Stimulated activated CD8-positive, alpha-beta memory T cell treated with anti-CD3 and anti-CD28 coated beads, Interleukin-7, amount 100 ng/mL, for 48 hours (primary cell): ENCODE results near the gene LVRN.

ENCODE experiments used
- DNase-seq, 2 donors: peaks; one replicate each; pipeline ENCODE4 v3.0.0-alpha.2; 2020; ENCODE audit warnings: low read depth in 1 of 2; ENCODE audit errors: extremely low read depth in 1 of 2

LVRN gene

DNA sequence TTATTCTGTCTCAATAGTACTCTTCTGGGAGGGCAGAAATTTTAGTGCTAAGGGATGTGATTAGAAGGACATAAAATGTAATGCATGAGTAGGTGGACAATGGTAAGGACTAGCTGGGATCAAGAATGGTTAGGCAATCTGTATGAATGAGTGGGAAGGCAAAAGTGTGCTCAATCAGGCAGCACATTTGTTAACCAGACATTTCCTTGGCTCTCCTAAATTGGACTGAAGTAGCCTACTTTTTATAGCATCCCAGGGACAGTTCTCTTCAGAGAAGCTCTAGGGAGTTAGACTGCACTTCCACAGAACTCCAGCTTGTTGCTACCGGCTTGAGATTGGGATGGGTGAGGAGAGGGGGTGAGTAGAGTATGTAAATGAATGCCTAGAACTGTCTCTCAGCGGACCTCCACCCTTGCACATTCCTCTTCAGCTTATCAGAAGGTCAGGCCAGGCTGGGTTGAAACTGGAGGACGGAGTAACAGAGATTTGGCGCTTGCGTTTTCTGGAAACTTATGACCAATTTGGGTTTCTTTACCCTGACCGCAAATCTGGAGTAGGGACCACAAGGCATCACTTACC is 51.0 kb downstream of the LVRN start:
- no peak for DNase-seq

DNA sequence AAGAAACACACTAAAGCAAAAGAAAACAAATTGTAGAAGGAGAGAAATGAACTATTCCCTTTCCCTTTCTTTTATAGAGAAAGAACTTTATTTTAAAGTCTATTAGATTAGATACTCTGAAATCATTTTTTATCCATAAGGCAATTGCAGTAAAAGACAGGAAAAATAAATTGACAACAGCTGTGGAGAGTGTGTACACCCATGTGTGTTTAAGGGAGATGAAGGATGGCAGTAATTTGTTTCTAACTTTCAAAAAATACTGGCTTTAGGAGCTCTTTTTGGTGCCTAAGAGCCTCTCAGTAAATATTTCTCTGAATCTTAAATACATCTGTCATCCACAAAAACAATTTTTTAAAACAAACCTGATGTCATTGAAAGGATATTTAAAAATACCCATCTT is 51.7 kb downstream of the LVRN start:
- no peak for DNase-seq

DNA sequence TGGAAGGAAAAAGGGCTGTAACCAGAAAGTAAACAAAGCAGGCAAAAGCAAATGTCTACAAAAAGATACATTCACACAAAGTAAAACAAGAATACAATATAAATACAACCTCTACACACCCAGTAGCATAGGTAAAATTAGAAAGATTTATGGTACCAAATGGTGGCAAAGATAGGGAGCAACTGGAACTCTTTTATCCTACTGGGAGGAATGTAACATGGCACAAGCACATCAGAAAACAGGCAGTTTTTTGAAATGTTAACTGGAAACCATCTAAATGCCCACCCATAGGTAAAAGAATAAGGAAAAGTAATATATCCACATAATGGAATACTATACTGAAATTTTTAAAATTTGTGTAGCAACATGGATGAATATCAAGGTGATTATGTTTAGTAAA is 61.3 kb downstream of the LVRN start:
- DNase-seq = no peak

DNA sequence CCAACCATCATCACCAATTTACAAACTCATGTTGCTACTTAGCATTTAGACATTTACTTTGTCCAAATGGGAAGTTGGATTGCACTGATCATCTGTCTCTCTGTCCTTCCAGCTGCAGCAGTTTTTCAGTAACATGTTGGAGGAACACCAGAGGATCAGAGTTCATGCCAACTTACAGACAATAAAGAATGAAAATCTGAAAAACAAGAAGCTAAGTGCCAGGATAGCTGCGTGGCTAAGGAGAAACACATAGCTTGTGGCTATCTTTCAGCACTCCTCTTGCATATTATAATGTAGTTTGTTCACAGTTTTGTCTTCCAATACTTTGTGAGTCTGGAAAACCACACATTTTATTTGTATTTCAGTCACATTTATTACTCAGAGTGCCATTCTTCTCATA is 63.6 kb downstream of the LVRN start:
- DNase-seq = no peak

DNA sequence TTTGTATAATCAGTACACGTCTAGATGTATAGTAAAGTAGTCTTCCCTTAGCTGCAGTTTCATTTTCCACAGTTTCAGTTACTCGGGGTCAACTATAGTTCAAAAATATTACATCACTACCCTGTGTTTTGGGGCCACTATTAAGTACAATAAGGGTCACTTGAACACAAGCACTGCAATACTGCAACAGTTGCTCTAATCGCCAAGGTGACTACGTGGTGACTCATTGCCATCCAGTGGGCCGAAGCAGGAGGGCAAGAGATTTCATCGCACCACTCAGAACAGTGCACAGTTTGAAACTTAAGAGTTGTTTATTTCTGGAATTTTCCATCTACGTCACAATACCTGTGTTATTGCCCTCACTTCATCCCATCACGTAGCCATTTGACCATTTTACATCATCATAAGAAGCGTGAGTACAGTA is 69.8 kb downstream of the LVRN start, which contains the start of gene ARL14EPL:
Gene ARL14EPL (plus strand): TSS at position 379 of the 424 bp plus-strand sequence. CDS start 18,994 bp downstream, outside the sequence.
- peak in 1 of 2 donors; percentile 3 for DNase-seq

DNA sequence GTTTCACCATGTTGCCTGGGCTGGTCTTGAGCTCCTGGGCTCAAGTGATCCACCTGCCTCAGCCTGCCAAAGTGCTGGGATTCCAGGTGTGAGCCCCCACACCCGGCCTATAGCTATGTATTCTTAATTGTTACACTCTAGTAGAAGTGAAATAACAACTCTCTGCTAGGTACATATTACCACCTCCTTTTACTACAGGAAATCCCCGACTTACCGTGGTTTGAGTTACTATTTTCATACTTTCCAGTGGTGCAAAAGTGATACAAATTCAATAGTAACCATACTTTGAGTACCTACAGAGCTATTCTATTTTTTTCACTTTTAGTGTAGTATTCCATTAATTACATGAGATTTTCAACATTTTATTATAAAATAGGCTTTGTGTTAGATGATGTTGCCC is 70.7 kb downstream of the LVRN start:
- DNase-seq = no peak

DNA sequence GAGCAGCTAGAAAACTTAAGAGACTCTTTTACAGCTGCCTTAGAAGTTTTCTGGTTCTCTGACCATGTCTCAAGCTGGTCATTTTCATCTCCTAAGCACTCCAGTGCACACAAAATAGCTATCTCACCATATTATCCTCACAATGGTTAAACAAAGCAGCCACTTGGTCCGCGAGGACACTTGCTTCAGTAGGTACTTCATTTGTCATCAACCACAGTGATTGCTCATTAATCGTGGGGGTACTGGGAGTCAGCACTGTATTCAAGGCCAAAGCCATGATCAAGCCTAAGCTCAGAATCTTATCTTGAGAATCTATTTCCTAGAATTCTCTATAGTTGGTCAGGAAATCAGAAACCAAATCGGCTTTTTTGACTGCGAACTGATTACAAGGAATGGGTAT is 72.8 kb downstream of the LVRN start:
- no peak for DNase-seq

DNA sequence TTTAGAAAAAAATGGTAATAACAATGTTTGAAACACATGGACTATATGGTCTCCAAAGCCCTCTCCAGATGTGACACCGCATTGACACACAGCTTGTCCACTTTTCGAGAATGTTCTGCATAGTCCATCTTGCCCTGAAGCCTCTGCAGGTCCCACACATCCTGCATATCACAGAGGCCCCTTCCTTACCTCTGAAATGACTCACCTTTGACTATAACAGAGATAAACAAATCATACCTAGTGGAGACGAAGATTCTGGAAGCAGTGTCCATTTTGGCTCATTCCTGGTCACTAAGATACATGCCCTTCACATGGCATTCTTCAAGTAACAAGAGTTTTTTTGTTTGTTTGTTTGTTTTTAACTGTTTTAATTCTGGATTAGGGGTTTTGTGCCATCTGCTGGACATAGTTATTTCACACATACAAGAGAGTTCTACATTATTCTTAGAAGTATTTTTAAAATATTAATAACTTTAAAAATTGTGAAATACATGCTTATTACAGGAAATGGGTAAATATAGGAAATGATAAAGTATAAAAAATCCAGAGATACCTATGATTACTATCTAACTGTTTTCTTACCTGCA is 75.1 kb downstream of the LVRN start:
- no peak for DNase-seq

DNA sequence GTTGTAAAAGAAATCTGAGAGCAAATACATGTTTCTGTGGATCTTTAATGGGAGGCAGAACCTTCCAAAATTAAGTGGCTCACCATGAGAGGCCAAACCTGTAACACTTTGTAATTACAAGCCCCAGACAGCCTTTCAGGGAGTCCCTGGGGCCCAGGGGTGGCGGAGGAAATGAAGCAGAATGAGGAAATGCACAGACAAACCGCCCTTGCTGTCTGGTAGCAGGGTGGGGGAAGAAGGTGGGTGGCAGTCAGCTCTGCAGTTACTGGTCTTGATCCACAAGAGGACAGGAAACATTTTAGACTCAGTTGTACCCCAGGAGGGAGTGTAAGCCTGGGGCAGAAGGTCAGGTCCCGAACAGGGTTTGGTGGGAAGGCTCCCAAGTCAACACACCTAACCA is 76.5 kb downstream of the LVRN start:
- DNase-seq = no peak

DNA sequence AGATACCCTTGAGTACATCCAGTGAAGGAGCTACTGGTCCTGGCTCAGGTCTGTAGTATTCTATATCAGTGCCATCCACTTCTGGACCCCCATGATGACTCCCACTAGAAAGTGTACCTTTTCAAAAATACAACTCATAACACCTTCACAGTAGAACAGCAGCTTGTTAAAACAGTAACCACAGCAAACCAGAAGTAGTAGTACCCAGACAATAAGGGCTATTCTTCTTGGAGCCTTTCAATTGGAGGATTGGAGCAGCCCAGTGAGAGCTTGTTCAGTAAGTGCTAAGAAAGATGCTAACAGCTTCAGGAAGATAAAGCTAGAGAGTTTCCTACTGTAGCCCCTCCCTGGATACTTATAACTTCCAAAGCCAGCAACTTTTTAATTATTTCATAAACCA is 80.1 kb downstream of the LVRN start:
- DNase-seq = no peak

DNA sequence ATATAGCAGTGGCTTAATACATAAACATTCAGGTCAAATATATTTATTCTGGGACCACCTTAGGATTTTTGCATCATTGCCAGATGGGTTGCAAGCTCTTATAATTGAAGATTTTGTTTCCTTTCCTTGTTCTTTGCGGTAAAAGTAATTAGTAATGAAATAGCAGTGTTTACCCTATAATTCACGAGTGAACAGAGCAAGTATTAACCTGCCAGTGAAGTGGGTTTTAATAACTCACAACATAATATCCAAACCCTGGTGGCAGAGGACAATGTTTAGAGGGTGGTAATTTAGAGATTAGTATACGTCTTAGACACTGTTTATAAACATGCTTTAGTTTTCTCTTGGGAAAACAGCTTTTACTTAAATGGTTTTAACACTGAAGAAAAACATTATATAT is 81.8 kb downstream of the LVRN start:
- DNase-seq = no peak

DNA sequence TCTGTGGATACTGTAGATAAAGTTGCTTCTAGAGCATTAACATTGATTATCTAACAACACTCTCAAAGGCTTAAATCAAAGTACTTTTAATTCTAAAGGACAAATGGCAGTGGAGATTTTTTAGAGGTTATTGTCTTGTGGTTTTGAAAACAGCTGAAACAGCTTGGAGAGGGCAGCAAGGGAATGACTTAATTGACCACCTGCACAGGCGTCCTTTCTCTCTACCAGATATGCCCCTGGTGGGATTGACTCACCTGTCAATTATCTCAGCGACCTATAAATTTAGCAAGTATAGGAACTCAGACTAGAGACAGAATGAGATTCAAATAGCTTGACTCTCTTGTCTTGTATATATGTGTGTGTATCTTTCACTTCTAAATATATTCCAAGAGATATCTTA is 83.5 kb downstream of the LVRN start:
- no peak for DNase-seq

DNA sequence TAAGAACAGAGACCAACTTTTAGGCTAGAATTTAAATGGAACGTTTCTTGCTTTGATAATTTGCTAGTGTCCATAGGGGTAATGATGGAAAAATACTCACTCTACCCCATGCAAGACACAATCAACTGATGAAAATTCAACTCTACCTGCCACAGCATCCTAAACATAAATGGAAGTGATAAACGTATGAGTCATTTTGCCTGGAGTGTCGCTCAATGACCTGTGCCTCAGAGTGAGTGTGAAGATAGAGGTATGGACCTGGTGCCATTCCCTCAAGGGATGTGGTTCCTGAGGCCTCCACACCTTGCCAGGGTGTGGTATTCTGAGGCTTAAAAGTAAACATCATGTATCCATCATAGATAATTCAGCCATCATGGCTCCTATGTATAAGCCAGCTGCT is 84.0 kb downstream of the LVRN start:
- no peak for DNase-seq

DNA sequence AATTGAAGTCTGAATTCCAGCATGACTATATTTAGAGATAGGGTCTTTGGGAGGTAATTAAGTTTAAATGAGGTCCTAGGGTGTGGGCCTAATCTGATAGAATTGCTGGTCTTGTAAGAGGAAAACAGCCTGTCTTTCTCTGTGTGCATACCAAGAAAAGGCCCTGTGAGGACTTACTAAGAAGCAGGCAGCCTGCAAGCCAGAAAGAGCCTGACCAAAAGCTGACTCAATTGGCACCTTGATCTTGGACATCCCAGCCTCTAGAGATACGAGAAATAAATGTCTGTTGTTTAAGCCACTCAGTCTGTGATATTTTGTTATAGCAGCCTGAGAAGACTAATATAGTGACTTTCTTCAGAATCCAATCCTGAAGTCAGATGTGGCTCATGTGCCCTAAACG is 84.5 kb downstream of the LVRN start:
- DNase-seq = no peak

DNA sequence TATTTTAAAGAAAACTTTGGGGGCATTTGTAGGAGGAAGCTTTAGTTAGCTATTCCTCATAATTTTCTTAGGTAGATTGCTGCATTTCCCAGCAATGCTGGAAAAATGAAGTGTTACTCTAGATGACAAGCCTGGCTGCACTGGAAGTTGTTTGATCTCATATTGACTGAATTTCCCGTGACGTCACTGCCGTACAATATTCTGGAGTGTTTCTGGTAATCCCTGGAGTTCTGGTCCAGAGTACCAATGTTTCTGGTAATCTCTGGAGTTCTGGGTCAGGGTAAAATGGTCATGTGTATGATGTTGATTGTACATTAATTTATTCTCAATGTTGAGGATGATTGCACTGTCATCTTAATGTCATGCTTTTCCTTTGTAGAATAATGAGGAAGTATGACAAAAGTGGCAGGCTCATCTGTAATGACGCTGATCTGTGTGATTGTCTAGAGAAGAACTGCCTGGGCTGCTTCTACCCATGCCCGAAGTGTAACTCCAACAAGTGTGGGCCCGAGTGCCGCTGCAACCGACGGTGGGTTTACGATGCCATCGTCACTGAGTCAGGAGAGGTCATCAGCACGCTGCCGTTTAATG is 96.2 kb downstream of the LVRN start:
- DNase-seq = no peak

DNA sequence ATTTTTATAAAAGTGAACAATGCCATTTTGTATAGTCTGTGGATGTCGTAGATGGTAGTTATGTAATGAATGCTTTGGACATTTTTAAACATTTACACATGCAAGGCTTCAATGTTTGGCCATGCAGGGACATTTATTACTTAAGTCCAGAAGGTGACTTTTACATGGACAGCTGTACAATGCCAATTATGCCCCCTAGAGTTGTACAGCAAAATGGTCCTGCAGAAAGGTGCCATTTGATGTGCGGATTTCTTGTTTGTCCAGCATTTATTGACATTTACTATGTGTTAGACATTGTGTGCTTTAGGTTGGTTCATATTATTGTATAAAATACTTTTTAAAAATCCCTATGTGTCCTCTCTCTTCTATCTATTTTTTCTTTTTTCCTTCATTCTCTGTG is 100.1 kb downstream of the LVRN start:
- DNase-seq = no peak

DNA sequence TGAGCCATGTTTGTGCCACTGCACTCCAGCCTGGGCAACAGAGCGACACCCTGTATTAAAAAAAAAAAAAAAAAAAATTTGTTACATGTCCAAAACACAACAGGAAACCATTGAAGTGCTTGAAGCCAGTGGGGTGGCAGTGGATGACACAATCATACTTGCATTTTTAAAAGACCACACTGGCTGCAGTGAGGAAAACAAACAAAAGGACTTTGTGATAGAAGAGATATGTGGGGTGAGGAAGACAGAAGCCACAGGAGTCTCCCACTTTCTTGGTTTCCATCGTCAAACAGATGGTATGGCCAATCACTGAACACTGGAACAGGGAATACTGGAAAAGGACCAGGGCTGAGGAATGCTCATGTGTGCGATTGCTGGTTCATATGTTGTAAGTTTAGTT is 101.7 kb downstream of the LVRN start:
- DNase-seq = no peak

DNA sequence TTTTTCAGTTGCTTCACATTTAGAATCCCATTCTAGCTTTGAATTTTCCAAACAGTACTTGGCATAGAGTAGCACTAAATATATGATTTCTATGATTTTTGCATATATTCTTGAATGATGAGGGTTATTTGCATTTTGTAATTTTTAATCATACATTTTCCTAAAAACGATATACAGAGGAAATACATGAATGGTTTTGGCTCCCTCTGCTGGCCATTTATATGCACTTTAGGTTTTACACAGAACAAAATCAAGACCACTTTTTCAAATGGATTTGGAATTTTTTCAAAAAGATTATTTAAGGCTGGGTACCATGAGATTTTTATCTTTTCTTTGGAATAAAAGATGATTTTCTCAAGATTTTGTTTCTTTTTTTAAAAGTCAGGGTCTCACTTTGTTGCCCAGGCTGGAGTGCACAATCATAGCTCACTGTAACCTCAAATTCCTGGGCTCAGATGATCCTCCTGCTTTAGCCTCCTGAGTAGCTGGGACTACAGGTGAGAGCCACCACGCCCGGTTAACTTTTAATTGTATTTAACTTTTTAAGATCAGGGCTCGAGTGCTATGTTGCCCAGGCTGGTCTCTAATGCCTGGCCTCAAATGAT is 105.9 kb downstream of the LVRN start:
- no peak for DNase-seq

DNA sequence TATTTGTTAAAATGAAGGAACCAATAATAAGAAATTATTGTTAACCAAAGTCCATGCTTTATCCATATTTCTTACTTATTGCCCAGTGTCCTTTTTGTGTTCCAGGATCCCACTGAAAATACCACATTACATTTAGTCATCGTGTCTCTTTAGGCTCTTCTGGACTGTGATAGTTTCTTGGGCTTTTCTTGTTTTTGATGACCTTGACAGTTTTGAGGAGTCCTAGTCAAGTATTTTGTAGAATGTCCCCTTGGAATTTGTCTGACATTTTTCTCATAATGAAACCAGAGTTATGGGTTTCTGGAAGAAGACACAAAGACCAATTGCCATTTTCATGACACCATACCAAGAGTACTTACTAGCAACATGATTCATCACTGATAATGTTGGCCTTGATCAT is 108.9 kb downstream of the LVRN start:
- DNase-seq = no peak

DNA sequence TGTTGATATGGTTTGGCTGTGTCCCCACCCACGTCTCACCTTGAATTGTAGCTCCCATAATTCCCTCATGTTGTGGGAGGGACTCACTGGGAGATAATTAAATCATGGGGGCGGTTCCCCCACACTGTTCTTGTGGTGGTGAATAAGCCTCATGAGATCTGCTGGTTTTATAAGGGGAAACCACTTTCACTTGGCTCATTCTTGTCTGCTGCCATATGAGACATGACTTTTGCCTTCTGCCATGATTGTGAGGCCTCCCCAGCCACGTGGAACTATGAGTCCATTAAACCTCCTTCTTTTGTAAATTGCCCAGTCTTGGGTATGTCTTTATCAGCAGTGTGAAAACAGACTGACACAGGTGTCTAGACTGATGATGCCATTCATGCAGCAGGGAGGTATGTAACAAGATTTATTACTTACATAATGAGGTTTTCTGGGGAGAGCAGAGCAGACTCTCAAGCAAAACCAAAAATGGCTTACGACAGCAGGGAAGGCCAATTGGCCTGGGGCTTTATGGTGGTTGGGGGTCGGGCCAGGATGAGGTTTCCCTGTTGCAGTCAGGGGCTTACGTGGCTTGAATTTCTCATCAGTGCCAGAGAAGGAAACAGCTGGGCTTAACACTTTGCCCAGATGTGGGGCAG is 113.0 kb downstream of the LVRN start:
- no peak for DNase-seq

DNA sequence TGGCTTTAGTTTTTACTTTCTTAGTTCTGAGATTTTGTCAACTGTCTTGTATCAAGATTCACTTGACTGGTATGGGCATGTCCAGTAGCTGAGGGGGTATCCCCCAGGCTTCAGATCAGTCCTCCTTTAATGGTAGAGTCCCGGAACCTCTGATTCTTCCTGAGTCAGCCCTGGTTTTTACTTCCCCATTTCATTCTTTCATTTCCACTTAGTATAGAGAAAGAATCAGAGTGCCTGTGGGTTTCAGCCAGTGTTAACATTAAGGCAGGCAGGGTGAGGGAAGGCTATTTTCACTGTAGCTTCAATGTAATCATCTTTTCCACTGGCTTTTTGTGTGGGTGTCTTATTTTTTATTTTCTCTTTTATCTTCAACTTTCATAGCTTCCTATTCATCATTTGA is 114.2 kb downstream of the LVRN start:
- DNase-seq = no peak
